B cell (primary cell): ENCODE data around the gene CYB5D1.

Source experiments
- EZH2 ChIP-seq: IDR thresholded peaks from 2 replicates; pipeline ENCODE4 v1.6.1; 2012; ENCODE audit warnings: borderline replicate concordance, low read depth, mild to moderate bottlenecking, moderate library complexity, low read length; ENCODE audit not compliant: insufficient read depth, poor library complexity, severe bottlenecking
- TF ChIP-seq, protein P1 (sequence below): fragments of 200-600 bp; IDR thresholded peaks from one replicate; pipeline ENCODE4 v1.8.0; 2022; ENCODE audit warnings: antibody characterized with exemption, mild to moderate bottlenecking

GRCh38 chr17:7867881-7868329, 10.1 kb downstream of the CYB5D1 start:
- TF ChIP-seq, protein P1, sequence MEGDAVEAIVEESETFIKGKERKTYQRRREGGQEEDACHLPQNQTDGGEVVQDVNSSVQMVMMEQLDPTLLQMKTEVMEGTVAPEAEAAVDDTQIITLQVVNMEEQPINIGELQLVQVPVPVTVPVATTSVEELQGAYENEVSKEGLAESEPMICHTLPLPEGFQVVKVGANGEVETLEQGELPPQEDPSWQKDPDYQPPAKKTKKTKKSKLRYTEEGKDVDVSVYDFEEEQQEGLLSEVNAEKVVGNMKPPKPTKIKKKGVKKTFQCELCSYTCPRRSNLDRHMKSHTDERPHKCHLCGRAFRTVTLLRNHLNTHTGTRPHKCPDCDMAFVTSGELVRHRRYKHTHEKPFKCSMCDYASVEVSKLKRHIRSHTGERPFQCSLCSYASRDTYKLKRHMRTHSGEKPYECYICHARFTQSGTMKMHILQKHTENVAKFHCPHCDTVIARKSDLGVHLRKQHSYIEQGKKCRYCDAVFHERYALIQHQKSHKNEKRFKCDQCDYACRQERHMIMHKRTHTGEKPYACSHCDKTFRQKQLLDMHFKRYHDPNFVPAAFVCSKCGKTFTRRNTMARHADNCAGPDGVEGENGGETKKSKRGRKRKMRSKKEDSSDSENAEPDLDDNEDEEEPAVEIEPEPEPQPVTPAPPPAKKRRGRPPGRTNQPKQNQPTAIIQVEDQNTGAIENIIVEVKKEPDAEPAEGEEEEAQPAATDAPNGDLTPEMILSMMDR, result no peak
- TF ChIP-seq EZH2, result no peak
